Left renal cortex interstitium (tissue), 4 donors: Measurements from ENCODE around the gene NWD2. TPM values are rescaled to one million over a fixed set of nuclear protein-coding genes. Genes with fewer than 3 reads are reported as not detected.

Experiments
- DNase-seq, 4 donors: peaks; one replicate each; pipeline ENCODE4 v3.0.0-alpha.2; 2013; ENCODE audit warnings: low read depth in 4 of 4, low spot score in 2 of 4, missing footprints in 1 of 4
- polyA plus RNA-seq, 4 donors: library from polyadenylated mRNA; unstranded; fragments of 120-200 nt; gene quantifications; one replicate each; pipeline ENCODE4 v1.2.1, GENCODE V29; 2013; ENCODE audit not compliant: insufficient read length in 4 of 4

Gene NWD2
- polyA plus RNA-seq, 4 donors: 0.11 to 0.24 (median 0.12) TPM

DNA sequence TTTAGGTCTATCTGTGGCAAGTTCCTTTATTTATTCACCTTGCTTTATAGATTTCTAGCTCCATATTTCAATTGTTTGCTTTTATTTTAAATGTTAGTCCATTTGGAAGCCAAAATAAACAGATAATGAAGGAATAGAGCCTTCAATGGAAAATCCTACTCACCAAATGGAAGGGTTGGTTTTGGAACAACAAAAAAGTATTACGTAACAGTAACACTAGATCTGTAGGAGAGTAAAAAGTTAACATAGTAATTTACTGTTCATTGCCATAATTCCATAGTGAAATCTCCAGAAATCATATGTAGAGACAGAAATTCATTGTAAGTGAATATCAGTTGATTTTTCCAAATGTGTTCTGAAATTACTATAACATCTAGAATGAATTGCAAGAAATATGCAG, 34.6 kb downstream of the NWD2 start:
- DNase-seq: no peak

- no peak for DNase-seq
Observed at GRCh38 chr4:37279894-37280592, 35.5 kb downstream of the NWD2 start.

GRCh38 chr4:37299468-37299867, 54.9 kb downstream of the NWD2 start:
- DNase-seq: no peak

GRCh38 chr4:37304612-37305011, 60.1 kb downstream of the NWD2 start:
- no peak for DNase-seq

DNA sequence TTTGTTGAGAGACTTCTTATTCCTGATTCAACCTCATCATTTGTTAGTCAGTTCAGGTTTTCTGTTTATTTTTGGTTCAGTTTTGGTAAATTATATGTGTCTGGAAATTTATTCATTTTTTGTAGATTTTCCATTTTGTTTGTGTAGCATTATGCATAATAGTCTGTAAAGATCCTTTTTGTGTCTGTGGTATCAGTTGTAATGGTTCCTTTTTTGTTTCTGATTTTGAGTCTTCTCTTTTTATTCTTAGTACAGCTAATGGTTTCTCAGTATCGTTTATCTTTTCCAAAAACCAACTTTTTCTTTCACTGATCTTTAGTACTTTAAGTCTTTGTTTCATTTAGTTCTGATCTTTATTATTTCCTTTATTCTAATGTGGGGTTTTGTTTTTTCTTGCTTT, 61.4 kb downstream of the NWD2 start:
- no peak for DNase-seq

DNA sequence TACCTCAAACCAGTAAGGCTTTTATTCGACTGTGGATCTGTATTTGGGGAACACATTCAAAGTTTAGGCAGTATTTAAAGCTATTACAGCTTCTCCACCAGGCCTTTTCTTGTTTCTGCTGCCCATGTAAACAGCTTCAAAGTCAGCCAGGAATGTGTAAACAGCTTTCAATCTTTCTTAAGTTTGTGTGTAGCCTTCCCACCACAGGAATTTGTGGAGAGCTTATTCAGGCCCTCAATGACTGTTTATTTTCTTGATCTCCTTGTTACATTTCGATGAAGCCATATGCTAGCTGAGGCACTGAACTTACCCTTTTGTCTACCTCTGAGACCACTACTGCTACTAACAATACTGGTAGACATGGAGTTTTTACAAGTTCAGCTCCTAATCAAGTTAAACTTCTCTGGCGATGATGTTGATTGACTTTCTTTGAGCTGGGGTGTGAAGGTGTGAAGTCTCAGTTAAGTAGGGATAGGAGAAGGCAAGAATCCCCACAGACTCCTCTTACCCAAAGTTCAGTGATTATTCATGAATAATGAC, 72.6 kb downstream of the NWD2 start:
- no peak for DNase-seq

DNA sequence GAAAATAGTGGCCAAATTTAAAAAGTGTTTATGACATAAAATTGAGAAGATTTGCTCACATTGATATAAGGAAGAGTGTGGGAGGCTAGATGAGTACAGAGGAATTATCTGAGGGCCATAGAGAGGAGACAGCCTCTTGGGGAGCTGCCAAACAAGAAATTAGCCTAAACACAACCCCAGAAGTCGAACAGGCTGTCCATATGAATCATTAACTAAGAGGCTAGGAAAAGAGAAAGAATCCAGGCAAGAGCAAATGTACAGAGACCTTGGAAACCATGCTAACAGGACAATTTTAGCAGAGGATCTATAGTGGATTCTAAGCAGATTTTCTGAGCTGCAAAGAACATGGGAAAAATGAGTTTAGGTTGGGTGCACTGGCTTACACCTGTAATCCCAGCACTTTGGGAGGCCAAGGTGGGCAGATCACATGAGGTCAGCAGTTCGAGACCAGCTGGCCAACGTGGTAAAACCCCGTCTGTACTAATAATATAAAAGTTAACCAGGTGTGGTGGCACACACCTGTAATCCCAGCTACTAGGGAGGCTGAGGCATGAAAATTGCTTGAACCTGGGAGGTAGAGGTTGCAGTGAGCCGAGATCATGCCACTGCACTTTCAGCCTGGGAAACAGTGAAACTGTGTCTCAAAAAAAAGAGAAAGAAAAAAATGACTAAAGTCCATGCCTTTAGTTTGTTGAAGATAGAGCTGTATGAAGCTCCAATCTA, 76.1 kb downstream of the NWD2 start:
- DNase-seq: no peak

- DNase-seq: no peak
Observed at GRCh38 chr4:37322122-37322521, 77.6 kb downstream of the NWD2 start.

DNA sequence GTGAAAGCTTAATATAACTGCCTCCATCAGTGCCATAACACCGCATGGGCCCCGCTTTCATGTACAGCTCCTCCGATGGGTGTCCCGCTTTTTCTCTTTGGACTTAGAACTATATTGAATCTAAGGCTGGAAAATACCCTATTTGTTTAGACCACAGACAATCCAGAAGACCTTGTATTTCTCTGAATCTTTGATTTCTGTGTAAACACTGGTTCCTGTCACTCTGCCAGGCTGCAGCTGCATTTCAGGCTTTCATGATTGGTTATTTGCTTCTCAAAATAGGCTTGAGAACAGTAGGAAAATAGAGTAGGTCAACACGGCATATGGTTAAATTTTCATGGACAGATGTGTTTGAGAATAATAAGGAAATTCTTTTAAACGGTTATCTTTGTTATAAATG, 80.0 kb downstream of the NWD2 start:
- no peak for DNase-seq

- no peak for DNase-seq
Observed at GRCh38 chr4:37326852-37327251, 82.3 kb downstream of the NWD2 start.

GRCh38 chr4:37338972-37339371, 94.4 kb downstream of the NWD2 start:
- no peak for DNase-seq

DNA sequence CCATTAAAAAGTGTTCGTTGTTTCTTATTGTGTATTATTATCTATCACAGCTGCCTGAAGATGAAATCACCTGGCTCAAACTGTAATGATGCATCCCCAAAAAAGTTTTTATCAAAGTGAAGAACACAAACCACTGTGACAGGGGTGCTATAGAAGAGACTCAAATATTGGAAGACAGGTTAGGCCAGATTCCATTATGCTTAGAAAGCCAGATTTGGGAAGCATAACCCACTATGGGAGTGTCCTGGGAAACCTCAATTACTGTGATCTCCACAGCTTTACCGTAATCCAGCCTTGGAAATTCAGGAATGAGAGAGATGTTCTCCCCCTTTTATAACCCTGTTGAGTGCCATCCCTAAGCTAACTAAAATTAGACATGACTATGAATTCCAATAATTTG, 114.2 kb downstream of the NWD2 start:
- no peak for DNase-seq

DNA sequence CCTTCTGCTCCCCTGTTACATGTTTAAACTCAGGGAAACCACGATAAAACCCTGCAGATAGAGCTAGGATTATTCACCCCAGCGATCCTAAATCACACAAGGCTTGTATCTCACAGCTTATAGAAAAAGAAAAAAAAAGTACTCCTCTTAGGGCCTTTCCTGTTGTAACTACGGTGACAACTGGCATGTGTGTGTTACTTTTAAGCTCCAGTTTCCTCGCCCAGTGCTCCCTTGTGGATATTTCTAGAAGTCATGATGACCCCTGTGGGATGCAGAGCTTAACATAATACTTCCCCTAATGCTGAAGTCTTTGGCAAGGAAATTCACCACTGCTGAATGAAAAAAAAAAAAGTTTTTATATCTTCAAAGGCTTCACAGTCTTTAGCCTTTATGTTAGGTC, 114.7 kb downstream of the NWD2 start:
- no peak for DNase-seq

- no peak for DNase-seq
Observed at GRCh38 chr4:37365888-37366287, 121.3 kb downstream of the NWD2 start.

GRCh38 chr4:37367901-37368300, 123.4 kb downstream of the NWD2 start:
- DNase-seq: no peak

- no peak for DNase-seq
Observed at GRCh38 chr4:37370052-37370451, 125.5 kb downstream of the NWD2 start.

DNA sequence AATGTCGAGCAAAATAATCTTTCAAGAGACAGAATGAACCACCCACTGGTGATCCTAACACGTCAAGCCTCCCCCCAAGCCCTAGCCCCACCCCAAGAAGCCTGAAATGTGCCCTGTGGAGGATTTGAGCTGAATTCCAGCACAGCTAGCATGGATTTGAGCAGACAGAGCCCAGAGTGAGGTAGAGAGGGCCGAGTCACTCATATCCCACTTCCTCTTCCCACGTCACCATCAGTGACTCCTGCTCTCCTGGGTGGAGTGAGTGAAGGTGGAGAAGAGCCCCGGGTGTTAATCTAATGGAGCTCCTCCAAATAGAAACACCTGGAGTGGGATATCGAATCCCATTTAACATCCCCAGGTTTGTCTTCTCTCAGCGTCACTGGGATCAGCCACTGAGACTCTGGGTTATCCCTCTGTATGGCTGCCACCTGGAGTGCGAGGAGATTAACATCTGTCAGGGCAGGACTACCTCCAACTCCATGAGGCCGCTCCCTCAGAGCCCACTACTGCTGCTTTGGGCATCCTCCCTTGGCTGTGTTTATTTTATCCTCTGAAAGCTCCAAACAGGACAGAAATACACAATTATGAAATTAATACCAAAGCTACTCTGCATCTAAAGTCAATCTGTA, 136.6 kb downstream of the NWD2 start:
- DNase-seq: no peak

- peak; percentile 9 to 50 (median 20) for DNase-seq
Observed at GRCh38 chr4:37383579-37384229, 139.2 kb downstream of the NWD2 start.

- DNase-seq: no peak
Observed at GRCh38 chr4:37385424-37385823, 140.9 kb downstream of the NWD2 start.

DNA sequence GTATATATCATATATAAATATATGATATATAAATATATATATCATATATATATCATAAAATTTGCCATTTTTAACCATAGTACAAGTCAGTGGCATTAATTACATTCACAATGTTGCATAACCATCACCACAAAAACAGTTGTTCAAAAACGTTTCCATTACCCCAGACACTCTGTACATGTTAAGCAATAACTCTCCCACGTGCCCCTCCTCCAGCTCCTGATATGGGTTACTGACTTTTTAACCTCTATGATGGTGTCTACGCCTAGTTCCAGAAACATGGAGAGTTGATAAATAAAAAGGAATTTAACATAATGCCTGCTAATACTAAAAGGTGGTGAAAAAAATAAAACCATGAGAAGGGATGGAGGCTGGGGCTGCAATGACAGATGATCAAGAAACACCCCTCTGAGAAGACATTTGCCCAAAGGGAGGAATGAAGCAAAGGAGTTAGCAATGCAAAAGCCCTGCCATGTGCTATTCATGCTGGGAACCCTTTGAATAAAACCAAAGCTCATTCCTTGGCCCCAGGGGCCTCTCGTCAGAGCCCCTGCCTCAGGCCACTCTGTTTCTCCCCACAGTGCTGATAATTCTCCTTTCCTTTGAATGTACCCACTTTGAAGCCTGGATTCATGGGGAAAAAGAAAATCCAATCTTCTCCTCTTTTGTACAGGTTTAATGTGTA, 144.3 kb downstream of the NWD2 start:
- no peak for DNase-seq

- no peak for DNase-seq
Observed at GRCh38 chr4:37389366-37389765, 144.8 kb downstream of the NWD2 start.
